Thyroid gland (tissue), 4 donors: ENCODE measurements around the gene MCEMP1. TPM values are rescaled to one million over a fixed set of nuclear protein-coding genes. Genes with fewer than 3 reads are reported as not detected.

Source experiments
- DNase-seq, 2 donors: peaks; one replicate each; pipeline ENCODE4 v3.0.0-alpha.2; 2019
- H3K27ac ChIP-seq, 3 donors: fragments of 200-600 bp; sonication (generic); 1 replicate in 2 of 3; 2 replicates in 1 of 3; pipeline ENCODE4 v1.5.1; 2016 to 2019; ENCODE audit warnings: mild to moderate bottlenecking in 1 of 3, moderate library complexity in 1 of 3
- H3K27me3 ChIP-seq: fragments of 200-600 bp; sonication (generic); one replicate; pipeline ENCODE4 v1.5.1; 2019
- H3K36me3 ChIP-seq, 2 donors: fragments of 200-600 bp; sonication (generic); one replicate each; pipeline ENCODE4 v1.5.1; 2016 to 2019
- H3K4me1 ChIP-seq, 2 donors: fragments of 200-600 bp; sonication (generic); one replicate each; pipeline ENCODE4 v1.5.1; 2017 to 2019
- H3K4me3 ChIP-seq, 3 donors: fragments of 200-600 bp; sonication (generic); replicated peaks in 1 of 3; 1 replicate in 2 of 3; 2 replicates in 1 of 3; pipeline ENCODE4 v1.5.1; 2016; ENCODE audit warnings: mild to moderate bottlenecking in 1 of 3
- H3K9me3 ChIP-seq: fragments of 200-600 bp; sonication (generic); one replicate; pipeline ENCODE4 v1.5.1; 2017
- POLR2A ChIP-seq, 2 donors: fragments of 450-650 bp; IDR thresholded peaks; one replicate each; pipeline ENCODE4 v1.6.1; 2017; ENCODE audit warnings: antibody characterized with exemption in 2 of 2, mild to moderate bottlenecking in 2 of 2, moderate library complexity in 1 of 2
- WGBS, 2 donors: methylation state at CpG; one replicate each; pipeline ENCODE4 v1.1.5; 2017; 5-methylcytosine and 5-hydroxymethylcytosine counted together
- intact Hi-C: fragments of 100-400 bp; cut with DNase I; formaldehyde crosslinking; loops from one replicate; pipeline ENCODE4 v1.15.1; 2023
- total RNA-seq, 4 donors: library from RNA; depleted of rRNA; stranded (reverse); fragments of >200 nt; gene quantifications; one replicate each; pipeline ENCODE4 v1.2.3, GENCODE V29; 2016
- TF ChIP-seq, protein P1 (sequence below), 6 experiments: fragments of 200-600 bp in 3 of 6; fragments of 450-650 bp in 3 of 6; sonication (generic) in 3 of 6; IDR thresholded peaks; one replicate each; pipeline ENCODE4 v1.5.1; 2016 to 2019; ENCODE audit warnings: antibody characterized with exemption in 6 of 6, mild to moderate bottlenecking in 2 of 6, inconsistent platforms in 1 of 6, moderate library complexity in 1 of 6

MCEMP1 gene
- total RNA-seq, 4 donors from 2014 or later = 0.54 to 1.7 TPM; not detected in 2

DNA sequence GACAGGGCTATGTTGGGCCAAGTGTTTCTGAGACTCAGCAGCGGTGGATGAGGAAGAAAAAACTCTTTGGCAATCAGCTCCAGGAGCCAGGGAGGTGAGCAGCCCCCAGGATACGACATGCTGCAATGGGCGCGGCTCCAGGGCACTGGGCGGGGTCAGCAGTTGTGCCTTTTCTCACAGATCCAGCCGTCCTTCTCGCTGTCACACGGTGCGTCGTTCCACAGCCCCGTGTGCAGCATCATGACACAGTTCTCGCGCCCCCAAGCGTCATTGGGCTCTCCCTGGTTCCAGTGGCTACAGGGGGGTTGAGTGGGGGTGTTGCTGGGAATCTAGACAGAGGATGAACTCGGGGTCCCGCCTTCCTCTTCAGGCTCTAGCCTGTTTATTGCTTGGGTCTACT, 52.3 kb downstream of the MCEMP1 start:
- no peaks in the 10 kb centered on the region for H3K9me3 ChIP-seq
- no peaks in the 10 kb centered on the region for H3K36me3 ChIP-seq
- intact Hi-C loops = no loop called here
- 13 to 28% methylated on average over 15 to 16 of the region's 16 CpGs for WGBS, 2 donors
- no peak overlapping the region for H3K4me3 ChIP-seq
- no peak for DNase-seq
- TF ChIP-seq POLR2A (IDR thresholded peaks at IDR 0.05) = no peak
- TF ChIP-seq, protein P1, sequence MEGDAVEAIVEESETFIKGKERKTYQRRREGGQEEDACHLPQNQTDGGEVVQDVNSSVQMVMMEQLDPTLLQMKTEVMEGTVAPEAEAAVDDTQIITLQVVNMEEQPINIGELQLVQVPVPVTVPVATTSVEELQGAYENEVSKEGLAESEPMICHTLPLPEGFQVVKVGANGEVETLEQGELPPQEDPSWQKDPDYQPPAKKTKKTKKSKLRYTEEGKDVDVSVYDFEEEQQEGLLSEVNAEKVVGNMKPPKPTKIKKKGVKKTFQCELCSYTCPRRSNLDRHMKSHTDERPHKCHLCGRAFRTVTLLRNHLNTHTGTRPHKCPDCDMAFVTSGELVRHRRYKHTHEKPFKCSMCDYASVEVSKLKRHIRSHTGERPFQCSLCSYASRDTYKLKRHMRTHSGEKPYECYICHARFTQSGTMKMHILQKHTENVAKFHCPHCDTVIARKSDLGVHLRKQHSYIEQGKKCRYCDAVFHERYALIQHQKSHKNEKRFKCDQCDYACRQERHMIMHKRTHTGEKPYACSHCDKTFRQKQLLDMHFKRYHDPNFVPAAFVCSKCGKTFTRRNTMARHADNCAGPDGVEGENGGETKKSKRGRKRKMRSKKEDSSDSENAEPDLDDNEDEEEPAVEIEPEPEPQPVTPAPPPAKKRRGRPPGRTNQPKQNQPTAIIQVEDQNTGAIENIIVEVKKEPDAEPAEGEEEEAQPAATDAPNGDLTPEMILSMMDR (IDR thresholded peaks at IDR 0.05) = no peak
- H3K4me1 ChIP-seq = no peaks in the 10 kb centered on the region
- no peak overlapping the region for H3K27ac ChIP-seq
- peaks cover 11% of the 10 kb centered on the region for H3K27me3 ChIP-seq

Other genes starting within 250 kb of the MCEMP1 start
- 10 to 100 TPM in 1 of 4 donors, 1 to 10 TPM in 3; 2.3 to 11.5 (median 5.5) TPM for gene PEX11G, start 188.1 kb upstream of the MCEMP1 start, total RNA-seq
- 100 to 1,000 TPM in 1 of 4 donors, 10 to 100 TPM in 3; 57.6 to 102 (median 69.5) TPM for gene ZNF358, start 161.0 kb upstream of the MCEMP1 start, total RNA-seq
- gene MCOLN1, start 154.5 kb upstream of the MCEMP1 start, total RNA-seq = 10 to 100 TPM in 3 of 4 donors, 1 to 10 TPM in 1; 9.1 to 25.0 (median 14.5) TPM
- gene PNPLA6, start 141.4 kb upstream of the MCEMP1 start, total RNA-seq = 10 to 100 TPM; 53.2 to 93.9 (median 84.1) TPM
- 10 to 100 TPM in 3 of 4 donors, 1 to 10 TPM in 1; 9.0 to 25.4 (median 14.2) TPM for gene CAMSAP3, start 81.2 kb upstream of the MCEMP1 start, total RNA-seq
- 10 to 100 TPM; 53.7 to 77.2 (median 55.4) TPM for gene XAB2, start 47.5 kb upstream of the MCEMP1 start, total RNA-seq
- 10 to 100 TPM in 3 of 4 donors, 1 to 10 TPM in 1; 6.0 to 45.5 (median 13.9) TPM for gene PET100, start 47.3 kb upstream of the MCEMP1 start, total RNA-seq
- 1 to 10 TPM in 2 of 4 donors, not detected in 2; 1.1 to 1.3 TPM for gene PCP2, start 43.4 kb upstream of the MCEMP1 start, total RNA-seq
- gene STXBP2, start 40.0 kb upstream of the MCEMP1 start, total RNA-seq = 10 to 100 TPM; 48.8 to 89.2 (median 70.2) TPM
- gene RETN, start 8.0 kb upstream of the MCEMP1 start, total RNA-seq = not detected
- 100 to 1,000 TPM in 2 of 4 donors, 10 to 100 TPM in 2; 46.8 to 111 (median 93.1) TPM for gene TRAPPC5, start 3.7 kb downstream of the MCEMP1 start, total RNA-seq
- not detected for gene FCER2, start 25.0 kb downstream of the MCEMP1 start, total RNA-seq
- gene CLEC4G, start 55.0 kb downstream of the MCEMP1 start, total RNA-seq = 1 to 10 TPM in 2 of 4 donors, under 1 TPM in 2; 0.22 to 2.0 (median 0.81) TPM
- gene CD209, start 70.4 kb downstream of the MCEMP1 start, total RNA-seq = 1 to 10 TPM; 1.5 to 6.4 (median 3.3) TPM
- under 1 TPM in 1 of 4 donors, not detected in 3; 0.13 TPM for gene CLEC4M, start 86.2 kb downstream of the MCEMP1 start, total RNA-seq
- gene EVI5L, start 153.1 kb downstream of the MCEMP1 start, total RNA-seq = 10 to 100 TPM in 3 of 4 donors, 1 to 10 TPM in 1; 9.8 to 29.3 (median 21.8) TPM
- under 1 TPM; 0.13 to 0.45 (median 0.20) TPM for gene PRR36, start 197.3 kb downstream of the MCEMP1 start, total RNA-seq
- 1 to 10 TPM; 1.4 to 3.3 (median 2.3) TPM for gene LRRC8E, start 211.4 kb downstream of the MCEMP1 start, total RNA-seq
- gene MAP2K7, start 226.8 kb downstream of the MCEMP1 start, total RNA-seq = 10 to 100 TPM in 3 of 4 donors, 1 to 10 TPM in 1; 9.1 to 18.6 (median 14.9) TPM
- not detected for gene TGFBR3L, start 237.7 kb downstream of the MCEMP1 start, total RNA-seq
- gene SNAPC2, start 243.2 kb downstream of the MCEMP1 start, total RNA-seq = 10 to 100 TPM in 2 of 4 donors, 1 to 10 TPM in 2; 9.3 to 14.0 (median 11.5) TPM
- 1 to 10 TPM; 1.4 to 3.0 (median 2.0) TPM for gene CTXN1, start 249.0 kb downstream of the MCEMP1 start, total RNA-seq